ENCODE results near the gene COG2. TPM values are rescaled to one million over a fixed set of nuclear protein-coding genes. Genes with fewer than 3 reads are reported as not detected.
"Not testable (repeated sequence)": the region's sequence is repeated elsewhere in the genome, so short reads cannot be mapped to it uniquely, and the experiment has no call there.

The COG2 gene, protein sequence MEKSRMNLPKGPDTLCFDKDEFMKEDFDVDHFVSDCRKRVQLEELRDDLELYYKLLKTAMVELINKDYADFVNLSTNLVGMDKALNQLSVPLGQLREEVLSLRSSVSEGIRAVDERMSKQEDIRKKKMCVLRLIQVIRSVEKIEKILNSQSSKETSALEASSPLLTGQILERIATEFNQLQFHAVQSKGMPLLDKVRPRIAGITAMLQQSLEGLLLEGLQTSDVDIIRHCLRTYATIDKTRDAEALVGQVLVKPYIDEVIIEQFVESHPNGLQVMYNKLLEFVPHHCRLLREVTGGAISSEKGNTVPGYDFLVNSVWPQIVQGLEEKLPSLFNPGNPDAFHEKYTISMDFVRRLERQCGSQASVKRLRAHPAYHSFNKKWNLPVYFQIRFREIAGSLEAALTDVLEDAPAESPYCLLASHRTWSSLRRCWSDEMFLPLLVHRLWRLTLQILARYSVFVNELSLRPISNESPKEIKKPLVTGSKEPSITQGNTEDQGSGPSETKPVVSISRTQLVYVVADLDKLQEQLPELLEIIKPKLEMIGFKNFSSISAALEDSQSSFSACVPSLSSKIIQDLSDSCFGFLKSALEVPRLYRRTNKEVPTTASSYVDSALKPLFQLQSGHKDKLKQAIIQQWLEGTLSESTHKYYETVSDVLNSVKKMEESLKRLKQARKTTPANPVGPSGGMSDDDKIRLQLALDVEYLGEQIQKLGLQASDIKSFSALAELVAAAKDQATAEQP
- 10 to 100 TPM; 20.6 to 22.7 TPM for total RNA-seq
- total RNA-seq: 44.1 to 83.9 reads per million in 2 donors

DNA sequence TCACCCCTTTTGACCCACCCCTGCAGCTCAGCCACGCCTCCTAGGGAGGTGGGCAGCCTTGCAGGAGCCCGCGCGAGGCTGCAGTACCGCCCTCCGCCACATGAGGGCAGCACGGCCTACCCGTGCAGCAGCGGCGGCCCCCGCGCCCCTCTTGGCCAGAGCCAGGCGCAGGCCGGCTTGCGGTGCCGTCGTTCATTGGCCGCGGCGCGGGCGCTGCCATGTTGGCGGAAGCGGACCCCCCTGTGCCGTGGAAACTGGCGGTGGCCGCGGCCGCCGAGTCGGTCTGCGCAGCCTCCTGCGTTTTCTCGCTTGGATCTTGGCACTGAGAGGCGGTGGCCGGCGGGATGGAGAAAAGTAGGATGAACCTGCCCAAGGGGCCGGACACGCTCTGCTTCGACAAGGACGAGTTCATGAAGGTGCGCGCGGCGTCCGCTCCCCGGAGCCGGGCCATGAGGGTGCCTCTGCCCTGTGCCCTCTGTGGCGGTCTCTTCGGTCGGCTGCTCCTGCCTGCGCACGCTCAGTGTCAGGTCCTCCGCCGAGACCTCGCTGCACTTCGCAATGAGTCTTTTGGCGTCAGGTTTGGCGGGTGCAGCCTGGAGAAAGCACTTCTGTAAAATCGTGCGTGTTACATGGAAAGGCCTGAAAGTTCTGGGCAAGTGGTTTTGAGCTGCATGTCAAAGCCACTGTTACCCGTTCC, at the start of gene COG2:
COG2 (plus strand) TSS at position 219 of the 697 bp plus-strand sequence; CDS start at position 345, 126 bp downstream.
- peak within 1 kb of the TSS; percentile 97 for H3K4me3 Mint-ChIP-seq
- DNase-seq (peak; percentile 91 to 99 (median 96)), ATAC-seq (peak; percentile 94)
- H3K9me3 ChIP-seq (ENCODE audit: control insufficient read depth, low read length, poor library complexity, severe bottlenecking): no peaks in the 10 kb centered on the region
- H3K4me1 Mint-ChIP-seq: peaks cover 40% of the 10 kb centered on the region
- H3K27me3 Mint-ChIP-seq: peaks cover 31% of the 10 kb centered on the region
- H3K36me3 Mint-ChIP-seq (ENCODE audit: low read depth): peaks cover 19% of the 10 kb centered on the region
- peak within 1 kb of the TSS; percentile 91 for H3K27ac Mint-ChIP-seq

DNA sequence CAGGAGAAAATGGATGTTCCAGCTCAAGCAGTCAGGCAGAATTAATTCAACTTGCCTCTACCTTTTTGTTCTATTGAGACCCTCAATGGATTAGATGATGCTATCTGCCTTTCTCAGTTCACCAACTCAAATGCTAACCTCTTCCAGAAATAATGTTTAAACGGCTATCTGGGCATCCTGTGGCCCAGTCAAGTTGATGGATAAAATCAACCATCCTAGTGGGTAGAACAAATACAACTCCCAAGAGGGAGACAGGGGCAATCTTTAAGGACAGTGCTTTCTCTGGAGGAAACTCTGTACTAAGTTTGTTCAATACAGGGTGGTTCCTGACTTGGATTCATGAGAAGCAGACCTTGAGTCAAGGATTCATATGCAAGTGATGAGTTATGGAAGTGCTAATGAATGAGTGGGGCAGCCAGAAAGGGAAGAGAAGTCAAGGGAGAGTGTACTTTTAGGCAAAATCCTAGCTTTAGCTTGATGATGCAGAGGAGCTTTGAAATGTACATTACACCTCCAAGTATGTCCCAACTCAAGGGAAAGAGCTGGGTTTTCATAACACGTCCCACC, 49.4 kb upstream of the COG2 start:
- Mint-ChIP-seq H3K36me3 (ENCODE audit: low read depth) (peaks cover 2% of the 10 kb centered on the region), H3K27ac (no peak overlapping the region), H3K27me3 (peaks cover 39% of the 10 kb centered on the region), H3K4me1 (no peaks in the 10 kb centered on the region), H3K4me3 (no peak overlapping the region)
- ATAC-seq (no peak), DNase-seq (no peak)
- no peaks in the 10 kb centered on the region for H3K9me3 ChIP-seq (ENCODE audit: control insufficient read depth, low read length, poor library complexity, severe bottlenecking)

DNA sequence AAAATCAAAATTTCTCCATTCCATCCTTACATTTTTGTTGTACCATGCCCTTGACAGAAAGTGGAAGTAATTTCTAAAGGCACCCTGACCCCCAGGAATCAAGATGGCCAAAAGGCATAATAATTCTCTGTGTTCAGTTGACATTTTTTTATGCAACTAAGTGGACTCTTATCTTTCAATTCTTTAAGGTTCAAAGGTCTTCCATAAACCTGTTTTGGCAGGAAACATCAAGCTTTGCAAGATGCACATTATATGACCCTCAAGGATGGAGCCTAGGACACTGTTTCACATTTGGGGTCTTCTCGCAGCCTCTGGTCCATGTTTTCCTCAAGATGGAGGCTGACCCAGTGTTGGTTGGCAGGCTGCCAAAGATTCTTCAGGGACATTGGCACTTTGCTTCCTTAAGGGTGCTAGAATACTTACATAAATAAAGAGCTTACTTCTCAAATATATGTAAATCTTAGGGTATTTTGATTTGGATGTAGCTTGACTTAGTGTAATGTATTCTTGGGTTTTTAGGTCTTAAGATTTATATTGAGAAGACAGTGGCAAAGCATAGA, 48.0 kb upstream of the COG2 start:
- no peak overlapping the region for H3K27ac Mint-ChIP-seq

DNA sequence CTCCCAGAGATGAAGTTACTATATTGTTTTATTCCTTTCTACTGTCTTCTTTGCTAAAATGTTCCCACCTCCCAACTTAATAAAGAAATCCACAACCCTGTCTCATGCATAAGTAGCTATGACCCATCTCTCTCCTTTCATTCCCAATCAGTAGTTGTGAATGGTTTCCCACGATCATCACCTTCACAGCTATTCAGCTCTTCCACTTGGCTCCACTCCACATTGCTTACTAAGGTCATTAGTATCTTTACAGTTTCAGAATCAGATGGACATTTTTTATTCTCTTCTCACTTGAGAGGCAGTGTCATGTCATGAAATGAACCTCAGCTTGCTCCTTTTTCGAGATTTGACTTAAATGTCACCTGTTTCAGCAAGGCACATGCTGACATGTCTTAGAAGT, 47.1 kb upstream of the COG2 start:
- peaks cover 4% of the 10 kb centered on the region for H3K9me3 ChIP-seq (ENCODE audit: control insufficient read depth, low read length, poor library complexity, severe bottlenecking)
- Mint-ChIP-seq H3K4me1 (no peaks in the 10 kb centered on the region), H3K4me3 (no peak overlapping the region), H3K36me3 (ENCODE audit: low read depth) (peaks cover 2% of the 10 kb centered on the region), H3K27me3 (peaks cover 30% of the 10 kb centered on the region), H3K27ac (no peak overlapping the region)
- DNase-seq (no peak), ATAC-seq (no peak)

More for the DNA sequence above, 48.0 kb upstream of the COG2 start:
- H3K27me3 Mint-ChIP-seq: peaks cover 35% of the 10 kb centered on the region
- no peak for DNase-seq
- peaks cover 2% of the 10 kb centered on the region for H3K36me3 Mint-ChIP-seq (ENCODE audit: low read depth)
- ATAC-seq: no peak
- no peak overlapping the region for H3K4me3 Mint-ChIP-seq
- no peaks in the 10 kb centered on the region for H3K4me1 Mint-ChIP-seq
- H3K9me3 ChIP-seq (ENCODE audit: control insufficient read depth, low read length, poor library complexity, severe bottlenecking): no peaks in the 10 kb centered on the region

DNA sequence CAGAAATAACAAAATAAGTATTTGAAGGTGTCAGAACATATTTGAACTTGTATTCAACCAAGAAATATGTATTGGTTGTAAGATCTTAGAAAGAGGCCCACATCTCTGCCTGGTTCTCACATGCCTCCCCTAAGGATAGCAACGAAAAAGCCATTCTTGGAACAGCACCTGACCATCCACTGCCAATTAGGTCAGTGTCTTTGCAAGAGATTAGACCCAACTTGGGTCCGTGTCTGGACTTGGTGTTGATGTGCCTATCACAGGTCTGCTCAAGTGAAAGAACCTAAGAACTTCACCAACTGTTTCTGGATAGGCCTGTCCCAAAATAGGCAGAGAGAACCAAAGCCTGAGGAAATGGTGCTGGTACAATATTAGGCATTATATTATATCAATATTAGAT, 46.0 kb upstream of the COG2 start:
- peaks cover 4% of the 10 kb centered on the region for H3K9me3 ChIP-seq (ENCODE audit: control insufficient read depth, low read length, poor library complexity, severe bottlenecking)
- H3K27me3 Mint-ChIP-seq: peaks cover 28% of the 10 kb centered on the region
- no peak for ATAC-seq
- H3K4me3 Mint-ChIP-seq: no peak overlapping the region
- H3K36me3 Mint-ChIP-seq (ENCODE audit: low read depth): peaks cover 2% of the 10 kb centered on the region
- no peaks in the 10 kb centered on the region for H3K4me1 Mint-ChIP-seq
- no peak for DNase-seq
- H3K27ac Mint-ChIP-seq: no peak overlapping the region

DNA sequence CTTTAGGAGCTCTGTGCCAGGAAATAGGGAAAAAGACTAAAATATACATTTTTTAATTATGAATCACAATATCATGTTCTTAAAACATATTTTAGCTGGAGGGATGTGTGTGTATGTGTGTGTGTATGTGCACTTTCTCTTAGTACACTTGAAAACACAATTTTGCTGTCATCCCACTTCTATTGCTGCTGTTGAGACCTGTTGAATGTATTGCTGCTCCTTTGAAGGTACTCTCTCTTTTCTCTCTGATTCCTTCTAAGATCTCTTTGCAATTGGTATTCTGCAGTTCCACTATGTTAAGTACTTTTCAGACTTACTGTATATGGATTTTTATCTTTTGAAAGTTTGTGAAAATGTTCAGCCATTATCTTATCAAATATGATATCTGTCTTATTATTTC, 43.5 kb upstream of the COG2 start:
- Mint-ChIP-seq H3K27me3 (peaks cover 29% of the 10 kb centered on the region), H3K27ac (no peak overlapping the region), H3K4me1 (peaks cover 3% of the 10 kb centered on the region), H3K4me3 (no peak overlapping the region), H3K36me3 (ENCODE audit: low read depth) (peaks cover 2% of the 10 kb centered on the region)
- no peak for DNase-seq
- no peak for ATAC-seq
- peaks cover 4% of the 10 kb centered on the region for H3K9me3 ChIP-seq (ENCODE audit: control insufficient read depth, low read length, poor library complexity, severe bottlenecking)

DNA sequence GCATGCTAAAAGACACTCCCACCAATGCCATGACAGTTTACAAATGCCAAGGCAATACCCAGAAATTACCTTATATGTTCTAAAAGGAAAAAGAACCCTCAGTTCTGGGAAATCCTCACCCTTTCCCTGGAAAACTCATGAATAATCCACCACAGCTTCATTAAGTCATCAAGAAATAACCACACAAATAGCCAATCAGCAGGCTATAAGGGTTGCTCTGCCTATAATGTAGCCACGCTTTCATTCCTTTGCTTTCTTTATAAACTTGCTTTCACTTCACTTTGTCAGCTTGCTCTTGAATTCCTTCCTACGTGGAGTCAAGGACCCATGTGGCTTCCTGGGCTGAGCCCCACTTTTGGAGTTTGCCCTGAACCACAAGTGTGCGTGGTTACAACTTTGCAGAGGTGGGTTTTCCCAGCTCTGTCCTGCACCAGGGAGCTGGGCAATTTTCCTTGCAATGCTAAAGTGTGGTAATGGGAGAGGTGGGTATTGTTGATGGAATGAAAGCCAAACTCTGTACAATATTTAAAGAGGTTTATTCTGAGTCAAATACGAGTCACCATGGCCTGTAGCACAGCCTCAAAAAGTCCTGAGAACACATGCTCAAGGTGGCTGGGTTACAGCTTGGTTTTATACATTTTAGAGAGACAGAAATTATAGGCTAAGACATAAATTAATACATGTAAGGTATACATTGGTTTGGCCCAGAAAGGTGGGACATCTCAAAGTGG, 42.2 kb upstream of the COG2 start:
- ATAC-seq: no peak

DNA sequence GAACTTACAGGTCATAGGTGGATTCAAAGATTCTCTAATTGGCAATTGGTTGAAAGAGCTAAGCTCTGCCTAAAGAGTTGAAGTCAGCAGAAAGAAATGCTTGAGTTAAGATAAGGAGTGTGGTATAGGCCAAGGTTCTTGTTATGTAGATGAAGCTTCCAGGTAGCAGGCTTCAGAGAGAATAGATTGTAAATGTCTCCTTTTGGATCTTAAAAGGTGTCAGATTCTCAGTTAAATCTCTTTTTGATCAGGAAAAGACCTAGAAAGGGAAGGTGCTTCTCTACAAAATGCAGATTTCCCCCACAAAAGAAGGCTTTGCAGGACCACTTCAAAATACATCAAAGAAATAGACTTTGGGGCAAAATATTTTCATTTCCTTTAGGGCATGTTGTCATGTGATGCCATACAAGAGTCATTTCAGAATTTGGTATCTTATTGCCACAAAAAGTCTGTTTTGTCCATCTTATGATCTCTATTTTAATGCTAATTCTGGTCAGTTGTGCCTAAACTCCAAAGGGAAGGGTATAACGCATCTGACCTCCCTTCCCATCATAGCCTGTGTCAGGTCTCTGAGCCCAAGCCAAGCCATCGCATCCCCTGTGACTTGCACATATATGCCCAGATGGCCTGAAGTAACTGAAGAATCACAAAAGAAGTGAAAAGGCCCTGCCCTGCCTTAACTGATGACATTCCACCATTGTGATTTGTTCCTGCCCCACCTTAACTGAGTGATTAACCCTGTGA, 41.5 kb upstream of the COG2 start:
- H3K27ac Mint-ChIP-seq; H3K36me3 Mint-ChIP-seq (ENCODE audit: low read depth); H3K9me3 ChIP-seq (ENCODE audit: control insufficient read depth, low read length, poor library complexity, severe bottlenecking); DNase-seq; H3K4me1 Mint-ChIP-seq; H3K4me3 Mint-ChIP-seq; ATAC-seq: not testable (repeated sequence)
- H3K27me3 Mint-ChIP-seq: peaks cover 22% of the 10 kb centered on the region

More for the DNA sequence above, 42.2 kb upstream of the COG2 start:
- Mint-ChIP-seq H3K27ac (no peak overlapping the region), H3K36me3 (ENCODE audit: low read depth) (peaks cover 2% of the 10 kb centered on the region), H3K27me3 (peaks cover 29% of the 10 kb centered on the region), H3K4me1 (peaks cover 3% of the 10 kb centered on the region), H3K4me3 (no peak overlapping the region)
- no peak for DNase-seq
- H3K9me3 ChIP-seq (ENCODE audit: control insufficient read depth, low read length, poor library complexity, severe bottlenecking): peaks cover 4% of the 10 kb centered on the region

DNA sequence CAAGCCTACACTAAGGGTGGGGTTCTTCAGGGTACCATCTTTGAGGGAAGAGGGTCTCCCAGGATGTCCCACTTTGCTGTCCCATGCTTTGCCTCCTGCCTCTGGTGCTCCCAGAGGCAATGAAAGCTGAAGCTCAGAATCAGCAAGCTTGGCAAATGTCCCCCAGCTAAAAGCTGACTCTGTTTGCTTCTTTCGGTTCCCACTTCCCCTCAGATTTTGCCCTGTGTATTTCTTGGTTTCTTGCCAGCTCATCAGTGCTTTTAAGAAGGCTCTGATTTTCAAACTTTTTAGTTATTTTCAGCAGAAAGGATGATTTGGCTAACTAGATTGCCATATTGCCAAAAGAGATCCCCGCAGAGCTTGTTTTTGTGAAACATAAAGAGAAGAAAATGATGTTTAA, 33.1 kb upstream of the COG2 start:
- peaks cover 42% of the 10 kb centered on the region for H3K27me3 Mint-ChIP-seq
- H3K9me3 ChIP-seq (ENCODE audit: control insufficient read depth, low read length, poor library complexity, severe bottlenecking): no peaks in the 10 kb centered on the region
- no peaks in the 10 kb centered on the region for H3K4me1 Mint-ChIP-seq
- H3K36me3 Mint-ChIP-seq (ENCODE audit: low read depth): no peaks in the 10 kb centered on the region
- no peak for ATAC-seq
- H3K4me3 Mint-ChIP-seq: no peak overlapping the region
- DNase-seq: no peak
- no peak overlapping the region for H3K27ac Mint-ChIP-seq

DNA sequence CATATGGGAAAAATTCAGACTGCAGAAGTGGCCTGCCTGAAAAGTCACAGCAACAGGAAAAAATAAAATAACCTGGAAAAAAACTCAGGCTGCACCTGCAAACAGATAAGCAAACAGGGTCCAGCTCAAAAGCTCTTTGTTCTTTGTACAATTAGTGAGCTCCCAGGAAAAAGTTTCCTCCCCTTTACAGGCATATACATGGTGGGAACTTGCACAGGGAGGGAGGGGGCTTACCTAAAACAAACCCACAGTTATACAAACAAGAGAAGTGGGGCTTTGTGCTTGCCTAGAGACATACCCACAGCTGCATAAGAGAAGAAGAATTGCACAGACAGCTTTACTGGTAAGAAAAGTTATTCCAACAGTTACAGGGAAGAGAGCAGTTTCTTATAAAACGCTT, 31.7 kb upstream of the COG2 start:
- H3K9me3 ChIP-seq (ENCODE audit: control insufficient read depth, low read length, poor library complexity, severe bottlenecking): no peaks in the 10 kb centered on the region
- ATAC-seq (no peak), DNase-seq (no peak)
- Mint-ChIP-seq H3K4me3 (no peak overlapping the region), H3K4me1 (no peaks in the 10 kb centered on the region), H3K36me3 (ENCODE audit: low read depth) (no peaks in the 10 kb centered on the region), H3K27me3 (peaks cover 53% of the 10 kb centered on the region), H3K27ac (no peak overlapping the region)

DNA sequence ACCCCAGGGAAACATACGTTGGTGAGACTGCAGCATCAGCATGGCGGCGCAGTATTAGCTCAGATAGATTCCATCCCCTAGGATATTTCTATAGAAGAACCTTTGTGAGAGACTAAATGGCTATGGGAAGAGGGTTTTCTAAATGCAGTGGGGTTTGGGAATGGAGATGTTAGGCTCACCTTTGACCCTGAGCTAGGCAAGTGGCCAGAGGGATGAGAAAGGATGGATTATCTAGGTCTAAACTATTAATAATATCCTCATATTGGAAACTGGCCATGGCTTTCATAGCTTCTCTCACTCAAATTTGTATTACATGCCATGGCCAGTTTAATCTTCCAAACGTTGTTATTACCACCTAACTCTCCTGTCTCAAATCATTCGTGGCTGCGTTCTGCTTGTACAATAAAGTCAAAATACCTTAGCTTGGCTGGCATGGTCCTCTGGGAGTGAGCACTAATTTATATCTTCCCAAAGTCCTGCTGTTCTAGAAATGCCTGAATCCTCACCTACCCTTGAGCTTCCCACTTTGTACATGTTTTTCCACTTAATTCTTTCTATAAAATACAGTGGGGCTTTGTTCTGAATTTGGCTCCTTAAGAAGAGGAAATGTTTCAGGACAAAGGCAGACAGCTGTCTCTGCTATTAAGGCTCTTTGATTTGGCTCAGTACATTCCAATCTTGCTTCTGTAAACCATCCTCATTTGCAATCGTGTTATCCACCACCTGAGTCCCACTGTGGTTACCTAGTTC, 31.0 kb upstream of the COG2 start:
- no peak for DNase-seq

More for the DNA sequence above, 31.0 kb upstream of the COG2 start:
- no peak for ATAC-seq
- H3K4me1 Mint-ChIP-seq: no peaks in the 10 kb centered on the region
- peaks cover 60% of the 10 kb centered on the region for H3K27me3 Mint-ChIP-seq
- no peak overlapping the region for H3K27ac Mint-ChIP-seq
- no peak overlapping the region for H3K4me3 Mint-ChIP-seq
- no peaks in the 10 kb centered on the region for H3K36me3 Mint-ChIP-seq (ENCODE audit: low read depth)
- no peaks in the 10 kb centered on the region for H3K9me3 ChIP-seq (ENCODE audit: control insufficient read depth, low read length, poor library complexity, severe bottlenecking)

Data from T-helper 17 cell (primary cell).